ENCODE results near the gene PNPLA5.

GRCh38 chr22:43888740-43889139, 3.1 kb downstream of the PNPLA5 start:
- TF ChIP-seq CTCF (IDR thresholded peaks at IDR 0.05) (no peak), POLR2A (IDR thresholded peaks at IDR 0.05) (no peak)
